Lower leg skin (tissue), 4 donors: ENCODE measurements around the gene SALL2. TPM values are rescaled to one million over a fixed set of nuclear protein-coding genes. Genes with fewer than 3 reads are reported as not detected.

Experiments
- DNase-seq, 2 donors: peaks; one replicate each; pipeline ENCODE4 v3.0.0-alpha.2; 2019; ENCODE audit warnings: low spot score in 2 of 2
- H3K4me3 ChIP-seq: fragments of 200-600 bp; sonication (generic); 2 replicates; pipeline ENCODE4 v1.5.1; 2017; ENCODE audit warnings: mild to moderate bottlenecking, low read depth; ENCODE audit not compliant: poor library complexity, severe bottlenecking
- POLR2A ChIP-seq, 2 donors: fragments of 450-650 bp; IDR thresholded peaks; one replicate each; pipeline ENCODE4 v1.6.1; 2016 to 2017; ENCODE audit warnings: antibody characterized with exemption in 2 of 2, mild to moderate bottlenecking in 1 of 2, moderate library complexity in 1 of 2
- WGBS, 2 donors: methylation state at CpG; one replicate each; pipeline ENCODE4 v1.1.5; 2018; 5-methylcytosine and 5-hydroxymethylcytosine counted together
- intact Hi-C: fragments of 100-400 bp; cut with DNase I; formaldehyde crosslinking; loops from one replicate; pipeline ENCODE4 v1.15.0; 2023; ENCODE audit warnings: low total_unique reads
- total RNA-seq, 4 donors: library from RNA; depleted of rRNA; stranded (reverse); fragments of >200 nt; gene quantifications; one replicate each; pipeline ENCODE4 v1.1.0, GENCODE V29; 2016
- TF ChIP-seq, protein P1 (sequence below), 3 donors: fragments of 450-650 bp; IDR thresholded peaks; one replicate each; pipeline ENCODE4 v1.5.1; 2016; ENCODE audit warnings: antibody characterized with exemption in 3 of 3, mild to moderate bottlenecking in 3 of 3, moderate library complexity in 2 of 3

Gene SALL2
- total RNA-seq, 4 donors from 2014 or later, result 2.2 to 4.8 (median 4.4) TPM

DNA sequence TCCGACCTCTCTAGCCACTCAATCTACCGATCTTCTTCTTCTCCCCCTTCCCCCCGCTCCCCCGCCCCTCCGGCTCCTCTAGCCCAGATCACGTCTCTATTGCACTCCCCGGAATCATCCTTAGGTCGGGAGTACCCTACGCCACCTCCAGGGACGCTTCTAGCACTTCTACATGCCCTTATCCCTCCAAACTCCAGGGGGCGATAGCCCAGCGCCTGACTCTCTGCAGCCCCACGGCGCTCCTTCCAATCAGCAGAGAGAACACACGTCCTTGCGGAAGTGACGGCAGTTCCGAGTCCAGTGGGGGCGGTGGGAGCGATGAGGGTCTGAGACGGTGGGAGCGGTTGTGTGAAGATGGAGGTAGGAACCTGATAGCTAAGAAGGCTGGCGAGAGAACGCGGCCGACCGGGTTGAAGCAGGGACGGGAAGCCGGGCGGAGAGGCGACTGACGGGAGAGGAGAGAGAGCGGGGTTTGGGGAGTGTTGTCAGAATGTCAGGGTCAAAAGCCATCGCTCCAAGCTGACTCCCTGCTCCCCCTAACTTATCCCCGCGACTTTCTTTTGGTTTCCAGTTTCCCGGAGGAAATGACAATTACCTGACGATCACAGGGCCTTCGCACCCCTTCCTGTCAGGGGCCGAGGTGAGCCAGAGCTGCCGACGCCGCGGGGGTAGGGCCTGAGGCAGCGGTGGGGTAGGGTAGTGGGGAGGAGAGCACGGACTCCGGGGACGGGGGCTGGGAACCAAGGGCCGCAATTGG lies 49.0 kb downstream of the SALL2 start, which contains the start of the genes RAB2B and TOX4:
Gene RAB2B, minus strand, starts transcription at position 35 of the 757 bp plus-strand sequence. CDS start 87 bp downstream, outside the sequence.
Gene TOX4, plus strand, starts transcription at position 271 of the 757 bp plus-strand sequence. Its CDS starts 84 bp downstream, at position 355.
- intact Hi-C loops, result loop anchor here (2.0 kb wide), 1 partner anchor 54 kb away; no protein-coding TSS in a partner anchor
- WGBS, 2 donors, result 1% methylated on average over 49 of the region's 49 CpGs
- DNase-seq, result peak; percentile 97 to 99
- peak within 1 kb of the TSS; percentile 95 for H3K4me3 ChIP-seq
- peak in 1 of 2 donors; percentile 62 for TF ChIP-seq POLR2A (IDR thresholded peaks at IDR 0.05)
- TF ChIP-seq, protein P1, sequence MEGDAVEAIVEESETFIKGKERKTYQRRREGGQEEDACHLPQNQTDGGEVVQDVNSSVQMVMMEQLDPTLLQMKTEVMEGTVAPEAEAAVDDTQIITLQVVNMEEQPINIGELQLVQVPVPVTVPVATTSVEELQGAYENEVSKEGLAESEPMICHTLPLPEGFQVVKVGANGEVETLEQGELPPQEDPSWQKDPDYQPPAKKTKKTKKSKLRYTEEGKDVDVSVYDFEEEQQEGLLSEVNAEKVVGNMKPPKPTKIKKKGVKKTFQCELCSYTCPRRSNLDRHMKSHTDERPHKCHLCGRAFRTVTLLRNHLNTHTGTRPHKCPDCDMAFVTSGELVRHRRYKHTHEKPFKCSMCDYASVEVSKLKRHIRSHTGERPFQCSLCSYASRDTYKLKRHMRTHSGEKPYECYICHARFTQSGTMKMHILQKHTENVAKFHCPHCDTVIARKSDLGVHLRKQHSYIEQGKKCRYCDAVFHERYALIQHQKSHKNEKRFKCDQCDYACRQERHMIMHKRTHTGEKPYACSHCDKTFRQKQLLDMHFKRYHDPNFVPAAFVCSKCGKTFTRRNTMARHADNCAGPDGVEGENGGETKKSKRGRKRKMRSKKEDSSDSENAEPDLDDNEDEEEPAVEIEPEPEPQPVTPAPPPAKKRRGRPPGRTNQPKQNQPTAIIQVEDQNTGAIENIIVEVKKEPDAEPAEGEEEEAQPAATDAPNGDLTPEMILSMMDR (IDR thresholded peaks at IDR 0.05), result peak in 1 of 3 donors; percentile 99

DNA sequence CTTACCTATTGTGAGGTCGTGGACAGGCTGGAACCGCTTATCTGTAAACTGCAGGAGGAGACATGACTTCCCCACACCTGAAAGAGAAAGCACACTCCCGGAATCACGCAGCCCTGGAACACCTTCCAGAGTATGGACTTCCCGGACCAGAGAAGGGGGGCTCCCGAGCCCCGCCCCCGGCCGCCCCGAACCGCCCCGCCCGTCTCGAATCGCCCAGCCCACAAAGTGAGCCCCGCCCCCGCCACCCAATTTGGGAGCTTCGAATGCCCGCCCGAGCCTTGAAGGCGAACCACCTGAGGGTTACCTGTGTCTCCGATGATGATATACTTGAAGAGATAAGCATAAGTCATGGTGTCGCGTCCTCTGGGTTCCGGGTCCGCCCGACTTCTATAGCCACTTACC lies 49.6 kb downstream of the SALL2 start:
- intact Hi-C loops, result loop anchor here (2.0 kb wide), 1 partner anchor 54 kb away; no protein-coding TSS in a partner anchor
- DNase-seq, result peak in 1 of 2 donors; percentile 98
- peak overlapping the region; percentile 29 for H3K4me3 ChIP-seq
- WGBS, 2 donors, result 1% methylated on average over 26 of the region's 27 CpGs
- TF ChIP-seq, protein P1 (IDR thresholded peaks at IDR 0.05), result no peak
- TF ChIP-seq POLR2A (IDR thresholded peaks at IDR 0.05), result no peak

DNA sequence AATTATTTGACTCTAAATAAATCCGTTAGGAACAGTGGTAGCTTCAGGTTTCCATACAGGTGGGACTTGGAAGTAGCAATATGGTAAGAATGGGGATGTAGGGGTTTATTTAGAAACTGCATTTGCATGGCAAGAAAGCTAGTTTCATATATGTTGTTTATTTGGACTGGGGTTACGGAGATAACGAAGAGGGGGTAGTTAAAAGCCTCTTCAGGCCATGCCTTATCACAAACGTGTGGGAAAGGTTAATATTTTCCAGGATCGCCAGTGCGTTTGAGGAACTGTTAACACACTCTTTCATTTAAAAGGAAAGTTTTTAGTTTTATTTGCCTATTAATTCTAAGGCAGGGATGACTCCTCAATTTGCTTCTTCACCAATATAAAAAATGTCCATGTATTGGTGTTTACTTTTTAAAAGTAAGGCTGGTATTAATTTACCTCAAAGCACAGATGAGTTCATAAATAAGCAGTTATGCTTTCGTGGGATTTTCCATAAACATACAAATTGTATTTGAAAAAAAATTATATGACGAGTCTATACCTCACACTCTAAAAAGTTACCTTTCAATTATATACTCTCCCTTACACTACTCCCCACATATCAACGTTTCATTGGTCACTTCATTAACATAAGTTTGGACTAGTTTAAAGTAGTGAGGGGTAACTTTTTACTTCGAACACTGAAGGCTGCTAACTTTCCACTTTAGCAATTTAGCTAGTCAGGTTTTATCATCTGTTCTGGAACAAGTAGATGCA lies 50.2 kb downstream of the SALL2 start:
- WGBS, 2 donors, result 35 to 36% methylated on average over 10 of the region's 10 CpGs

More for the DNA sequence above, 50.2 kb downstream of the SALL2 start:
- DNase-seq, result no peak
- intact Hi-C loops, result loop anchor here (2.0 kb wide), 1 partner anchor 55 kb away; no protein-coding TSS in a partner anchor
- peak overlapping the region; percentile 29 for H3K4me3 ChIP-seq
- TF ChIP-seq, protein P1 (IDR thresholded peaks at IDR 0.05), result no peak
- no peak for TF ChIP-seq POLR2A (IDR thresholded peaks at IDR 0.05)

Other genes with a start within 250 kb of the SALL2 start
- 1 to 10 TPM in 1 of 4 donors, under 1 TPM in 1, not detected in 2; 0.21 to 2.6 TPM for gene RPGRIP1, start 246.3 kb downstream of the SALL2 start, total RNA-seq
- gene SUPT16H, start 142.3 kb downstream of the SALL2 start, total RNA-seq, result 10 to 100 TPM; 35.7 to 50.3 (median 45.8) TPM
- 10 to 100 TPM; 78.4 to 98.6 (median 97.0) TPM for gene CHD8, start 70.2 kb downstream of the SALL2 start, total RNA-seq
- 10 to 100 TPM; 11.3 to 19.9 (median 15.4) TPM for gene RAB2B, start 49.4 kb downstream of the SALL2 start, total RNA-seq
- gene TOX4, start 49.2 kb downstream of the SALL2 start, total RNA-seq, result 10 to 100 TPM; 69.8 to 94.9 (median 75.7) TPM
- gene METTL3, start 15.0 kb downstream of the SALL2 start, total RNA-seq, result 10 to 100 TPM; 33.4 to 60.0 (median 39.8) TPM
- gene OR10G3, start 53.7 kb upstream of the SALL2 start, total RNA-seq, result not detected
- gene OR10G2, start 108.6 kb upstream of the SALL2 start, total RNA-seq, result not detected
- gene OR4E2, start 127.5 kb upstream of the SALL2 start, total RNA-seq, result not detected
- not detected for gene OR4E1, start 147.5 kb upstream of the SALL2 start, total RNA-seq